T-helper 9 cell (primary cell): ENCODE data around the gene FTHL17.

Experiments
- DNase-seq: peaks from one replicate; pipeline ENCODE4 v3.0.0-alpha.2; 2020

FTHL17 gene

DNA sequence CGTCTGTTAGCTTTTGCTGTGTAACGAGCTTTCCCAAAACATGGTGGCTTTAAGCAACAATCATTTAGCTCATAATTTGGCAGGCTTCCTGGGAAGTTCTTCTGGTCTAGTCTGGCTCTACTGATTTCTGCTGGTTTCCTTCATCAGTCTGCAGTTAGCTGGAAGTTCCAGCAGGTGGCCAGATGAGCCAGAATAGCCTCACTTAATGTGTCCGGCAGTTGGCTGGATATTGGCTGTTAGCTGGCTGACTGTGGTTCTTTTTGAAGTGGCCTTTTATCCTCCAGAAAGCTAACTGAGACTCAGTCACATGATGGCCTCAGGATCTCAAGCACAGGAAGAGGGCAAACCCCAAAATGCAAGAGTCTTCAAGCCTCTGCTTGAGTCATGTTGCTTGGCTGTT lies 34.9 kb downstream of the FTHL17 start:
- DNase-seq, result no peak

DNA sequence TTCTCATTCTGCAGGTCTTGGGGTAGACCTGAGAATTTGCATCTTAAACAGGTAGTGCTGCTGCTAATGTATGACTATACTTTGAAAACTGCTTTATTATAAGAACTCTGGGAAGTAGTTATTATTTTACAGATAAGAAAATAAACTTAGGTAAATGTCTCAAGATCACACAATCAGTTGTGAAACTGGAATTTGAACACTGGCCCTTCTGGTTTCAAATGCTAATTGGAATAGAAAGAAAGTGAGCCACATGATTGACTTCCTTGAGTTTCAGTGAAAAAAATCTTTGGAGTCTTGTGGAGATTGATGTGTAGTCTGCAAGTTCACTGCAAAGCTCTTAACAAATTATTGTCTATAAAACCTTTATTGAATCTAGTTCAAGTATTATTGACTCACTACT lies 44.5 kb downstream of the FTHL17 start:
- DNase-seq, result no peak

DNA sequence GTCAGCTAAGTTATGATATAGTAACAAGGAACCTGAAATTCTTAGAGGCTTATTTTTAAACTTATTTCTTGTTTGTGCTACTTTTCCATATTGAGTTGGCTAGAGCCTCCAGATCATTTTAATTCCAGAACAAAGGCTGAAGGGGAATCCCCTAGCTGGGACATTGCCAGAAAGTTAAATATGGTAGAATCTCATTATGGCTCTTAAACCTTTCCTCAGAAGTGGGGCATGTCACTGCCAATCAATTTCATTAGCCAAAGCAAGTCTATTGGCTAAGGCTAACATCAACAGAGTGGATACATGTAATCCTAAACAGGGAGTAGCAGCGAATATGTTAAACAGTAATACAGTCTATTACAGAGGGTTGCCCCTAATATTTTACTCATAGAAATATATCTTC lies 47.0 kb downstream of the FTHL17 start:
- no peak for DNase-seq

- DNase-seq, result no peak
Measured at GRCh38 chrX:31021537-31021936, 50.3 kb downstream of the FTHL17 start.
